H9 (cell line): ENCODE measurements around the gene IGFL2. TPM values are rescaled to one million over a fixed set of nuclear protein-coding genes. Genes with fewer than 3 reads are reported as not detected.
"Not testable (repeated sequence)": the region's sequence is repeated elsewhere in the genome, so short reads cannot be mapped to it uniquely, and the experiment has no call there.

Experiments
- DNase-seq: peaks from one replicate; pipeline ENCODE4 v3.0.0-alpha.2; 2017
- H2AFZ ChIP-seq: one replicate; pipeline ENCODE4 v1.6.1; 2013; ENCODE audit warnings: mild to moderate bottlenecking, low read length, control low read depth, moderate library complexity
- H2AK5ac ChIP-seq: 2 replicates; pipeline ENCODE4 v1.6.1; 2013; ENCODE audit warnings: low read length, control low read depth, mixed read lengths; ENCODE audit not compliant: insufficient read length
- H2BK120ac ChIP-seq: one replicate; pipeline ENCODE4 v1.6.1; 2013; ENCODE audit warnings: low read depth, mild to moderate bottlenecking, low read length, control low read depth, inconsistent platforms; ENCODE audit not compliant: poor library complexity, severe bottlenecking
- H2BK12ac ChIP-seq: 2 replicates; pipeline ENCODE4 v1.6.1; 2013; ENCODE audit warnings: low read length, control low read depth, mixed read lengths, low read depth; ENCODE audit not compliant: insufficient read length
- H2BK15ac ChIP-seq: 2 replicates; pipeline ENCODE4 v1.6.1; 2013; ENCODE audit warnings: low read depth, low read length, control low read depth
- H2BK20ac ChIP-seq: one replicate; pipeline ENCODE4 v1.6.1; 2013; ENCODE audit warnings: low read depth, mild to moderate bottlenecking, low read length, control low read depth, inconsistent platforms; ENCODE audit not compliant: poor library complexity, severe bottlenecking
- H2BK5ac ChIP-seq: 2 replicates; pipeline ENCODE4 v1.6.1; 2013; ENCODE audit warnings: low read length, control low read depth, mixed read lengths; ENCODE audit not compliant: insufficient read length
- H3K14ac ChIP-seq: 2 replicates; pipeline ENCODE4 v1.6.1; 2013; ENCODE audit warnings: low read length, control low read depth; ENCODE audit not compliant: insufficient read depth
- H3K18ac ChIP-seq: 2 replicates; pipeline ENCODE4 v1.6.1; 2013; ENCODE audit warnings: low read depth, mild to moderate bottlenecking, mixed read lengths, low read length, control low read depth; ENCODE audit not compliant: insufficient read length
- H3K23ac ChIP-seq: 2 replicates; pipeline ENCODE4 v1.6.1; 2013; ENCODE audit warnings: low read length, control low read depth, mixed read lengths, low read depth; ENCODE audit not compliant: insufficient read length
- H3K23me2 ChIP-seq: 2 replicates; pipeline ENCODE4 v1.6.1; 2013; ENCODE audit warnings: low read depth, mild to moderate bottlenecking, mixed read lengths, low read length, control low read depth; ENCODE audit not compliant: insufficient read length, poor library complexity, severe bottlenecking
- H3K27ac ChIP-seq: 2 replicates; pipeline ENCODE4 v1.5.1; 2013; ENCODE audit warnings: low read length, control low read depth, mixed read lengths, low read depth; ENCODE audit not compliant: insufficient read length
- H3K27me3 ChIP-seq: 2 replicates; pipeline ENCODE4 v1.6.1; 2013; ENCODE audit warnings: low read length, control low read depth, inconsistent platforms; ENCODE audit not compliant: insufficient read depth
- H3K4ac ChIP-seq: 2 replicates; pipeline ENCODE4 v1.6.1; 2013; ENCODE audit warnings: low read depth, mild to moderate bottlenecking, control low read depth, inconsistent platforms, low read length, moderate library complexity
- H3K4me1 ChIP-seq: 2 replicates; pipeline ENCODE4 v1.6.1; 2013; ENCODE audit warnings: low read length, control low read depth, inconsistent platforms; ENCODE audit not compliant: insufficient read depth
- H3K4me2 ChIP-seq: 2 replicates; pipeline ENCODE4 v1.6.1; 2013; ENCODE audit warnings: low read length, control low read depth, mixed read lengths; ENCODE audit not compliant: insufficient read length, insufficient read depth
- H3K56ac ChIP-seq: 2 replicates; pipeline ENCODE4 v1.6.1; 2013; ENCODE audit warnings: low read depth, mild to moderate bottlenecking, mixed read lengths, low read length, control low read depth; ENCODE audit not compliant: insufficient read length
- H3K79me1 ChIP-seq: 2 replicates; pipeline ENCODE4 v1.6.1; 2013; ENCODE audit warnings: low read depth, mild to moderate bottlenecking, moderate library complexity, low read length, control low read depth, inconsistent platforms; ENCODE audit not compliant: insufficient read depth, poor library complexity, severe bottlenecking
- H3K79me2 ChIP-seq: 2 replicates; pipeline ENCODE4 v1.6.1; 2013; ENCODE audit warnings: low read length, control low read depth, inconsistent platforms; ENCODE audit not compliant: insufficient read depth
- H3K9ac ChIP-seq: 2 replicates; pipeline ENCODE4 v1.6.1; 2013; ENCODE audit warnings: low read length, control low read depth, mixed read lengths; ENCODE audit not compliant: insufficient read length; ENCODE audit errors: extremely low read depth
- H3K9me3 ChIP-seq: one replicate; pipeline ENCODE4 v1.6.1; 2013; ENCODE audit warnings: low read depth, low read length, inconsistent platforms; ENCODE audit not compliant: control insufficient read depth
- H3T11ph ChIP-seq: one replicate; pipeline ENCODE4 v1.6.1; 2013; ENCODE audit warnings: mild to moderate bottlenecking, low read length, control low read depth, inconsistent platforms
- H4K20me1 ChIP-seq: one replicate; pipeline ENCODE4 v1.6.1; 2013; ENCODE audit not compliant: control insufficient read depth, insufficient read length, insufficient read depth
- H4K5ac ChIP-seq: 2 replicates; pipeline ENCODE4 v1.6.1; 2013; ENCODE audit warnings: low read depth, mild to moderate bottlenecking, mixed read lengths, low read length, control low read depth; ENCODE audit not compliant: insufficient read length
- H4K8ac ChIP-seq: replicated peaks from 2 replicates; pipeline ENCODE4 v1.6.1; 2013; ENCODE audit warnings: low read length, control low read depth, mixed read lengths, low read depth; ENCODE audit not compliant: insufficient read length
- H4K91ac ChIP-seq: 2 replicates; pipeline ENCODE4 v1.6.1; 2013; ENCODE audit warnings: low read depth, mild to moderate bottlenecking, moderate library complexity, mixed read lengths, low read length, control low read depth; ENCODE audit not compliant: insufficient read length
- H3K27ac Mint-ChIP-seq, 3 experiments: 2 replicates in 2 of 3; 3 replicates in 1 of 3; pipeline ENCODE4 v1.8.0; 2020 to 2021; ENCODE audit warnings: mixed read lengths in 3 of 3, mild to moderate bottlenecking in 1 of 3, moderate library complexity in 1 of 3
- H3K27me3 Mint-ChIP-seq: 2 replicates; pipeline ENCODE4 v1.8.0; 2021; ENCODE audit warnings: low read depth, mild to moderate bottlenecking, moderate library complexity, mixed read lengths
- H3K36me3 Mint-ChIP-seq, 3 experiments: 2 replicates in 2 of 3; 3 replicates in 1 of 3; pipeline ENCODE4 v1.8.0; 2020 to 2021; ENCODE audit warnings: low read depth in 3 of 3, mixed read lengths in 3 of 3; ENCODE audit not compliant: insufficient read depth in 1 of 3
- H3K4me1 Mint-ChIP-seq, 2 experiments: 2 replicates each; pipeline ENCODE4 v1.8.0; 2020; ENCODE audit warnings: mixed read lengths in 2 of 2
- H3K4me3 Mint-ChIP-seq, 2 experiments: 2 replicates in 1 of 2; 3 replicates in 1 of 2; pipeline ENCODE4 v1.8.0; 2020 to 2021; ENCODE audit warnings: mild to moderate bottlenecking in 2 of 2, mixed read lengths in 2 of 2, moderate library complexity in 1 of 2
- H3K9me3 Mint-ChIP-seq, 2 experiments: 2 replicates in 1 of 2; 3 replicates in 1 of 2; pipeline ENCODE4 v1.8.0; 2020; ENCODE audit warnings: mild to moderate bottlenecking in 2 of 2, mixed read lengths in 2 of 2, moderate library complexity in 1 of 2
- WGBS: extraction: QIAGEN DNeasy Blood & Tissue Kit; methylation state at CpG from one replicate; pipeline ENCODE4 v1.1.7; 2013; ENCODE audit warnings: missing lambda C conversion rate, low lambda C conversion rate, mixed read lengths; ENCODE audit not compliant: insufficient read length; ENCODE audit errors: extremely low coverage; 5-methylcytosine and 5-hydroxymethylcytosine counted together
- total RNA-seq: library from RNA; stranded (reverse); gene quantifications from 2 replicates; pipeline ENCODE4 v1.2.1, GENCODE V29; 2021
- TF ChIP-seq, protein P1 (sequence below): fragments of 200-600 bp; sonication (generic); conservative IDR thresholded peaks from 3 replicates; pipeline ENCODE4 v1.8.0; 2021; ENCODE audit warnings: antibody characterized with exemption, mild to moderate bottlenecking

The IGFL2 gene
- total RNA-seq, 1 experiment from 2014 or later = not detected

GRCh38 chr19:46101293-46101692, 46.7 kb upstream of the IGFL2 start:
- no CpG with 5 or more reads among the region's 6 CpGs for WGBS
- no peaks in the 10 kb centered on the region for H3K4me1 ChIP-seq

DNA sequence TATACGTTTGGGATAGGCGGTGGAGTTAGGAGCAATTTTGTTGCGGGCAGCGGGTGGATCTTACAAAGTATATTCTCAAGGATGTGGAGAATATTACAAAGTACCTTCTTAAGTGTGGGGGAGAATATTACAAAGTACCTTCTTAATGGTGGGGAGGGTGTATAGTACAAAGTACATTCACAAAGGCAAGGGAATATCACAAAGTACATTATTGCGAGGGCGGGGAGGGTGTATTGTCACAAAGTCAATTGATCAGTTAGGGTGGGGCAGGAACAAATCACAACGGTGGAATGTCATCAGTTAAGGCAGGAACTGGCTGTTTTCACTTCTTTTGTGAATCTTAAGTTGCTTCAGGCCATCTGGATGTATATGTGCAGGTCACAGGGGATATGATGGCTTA, 45.7 kb upstream of the IGFL2 start:
- not testable (repeated sequence) for H3K4me3 Mint-ChIP-seq, H3K14ac ChIP-seq, H3K79me2 ChIP-seq, H3K4me2 ChIP-seq, H2BK20ac ChIP-seq, H3K4me1 ChIP-seq, H2BK15ac ChIP-seq, H2AFZ ChIP-seq, H3K9me3 Mint-ChIP-seq, H3K79me1 ChIP-seq, H3T11ph ChIP-seq, H4K5ac ChIP-seq, H3K56ac ChIP-seq, H3K23me2 ChIP-seq, H4K91ac ChIP-seq, DNase-seq, H3K23ac ChIP-seq, H3K4ac ChIP-seq, H2BK5ac ChIP-seq, H2BK120ac ChIP-seq, H4K8ac ChIP-seq, H4K20me1 ChIP-seq, H3K27ac Mint-ChIP-seq, H2AK5ac ChIP-seq, H3K27me3 ChIP-seq, H3K18ac ChIP-seq, H3K9me3 ChIP-seq, H2BK12ac ChIP-seq, H3K27ac ChIP-seq, H3K9ac ChIP-seq, H3K36me3 Mint-ChIP-seq
- Mint-ChIP-seq H3K4me1 (peaks cover 4 to 11% of the 10 kb centered on the region in 2 experiments), H3K27me3 (peaks cover 14% of the 10 kb centered on the region)
- WGBS = no CpG with 5 or more reads among the region's 7 CpGs

More at GRCh38 chr19:46101293-46101692, 46.7 kb upstream of the IGFL2 start:
- no peaks in the 10 kb centered on the region for H3K9me3 ChIP-seq
- no peak overlapping the region for H3K56ac ChIP-seq
- H3K9me3 Mint-ChIP-seq = peaks cover 17% of the 10 kb centered on the region in 2 experiments
- no peak overlapping the region for H2BK12ac ChIP-seq
- H3K27me3 Mint-ChIP-seq = peaks cover 24% of the 10 kb centered on the region
- H3K79me1 ChIP-seq = no peaks in the 10 kb centered on the region
- H2BK20ac ChIP-seq = no peak overlapping the region
- no peak overlapping the region for H3K4me3 Mint-ChIP-seq
- peaks cover 0 to 1% (median 0%) of the 10 kb centered on the region in 3 experiments; a peak in 1 of 7 replicates for H3K36me3 Mint-ChIP-seq
- H3K27ac Mint-ChIP-seq = no peak overlapping the region
- H4K5ac ChIP-seq = no peak overlapping the region
- H2BK15ac ChIP-seq = no peak overlapping the region
- H3K79me2 ChIP-seq = no peaks in the 10 kb centered on the region
- no peak overlapping the region for H2AK5ac ChIP-seq
- TF ChIP-seq, protein P1, sequence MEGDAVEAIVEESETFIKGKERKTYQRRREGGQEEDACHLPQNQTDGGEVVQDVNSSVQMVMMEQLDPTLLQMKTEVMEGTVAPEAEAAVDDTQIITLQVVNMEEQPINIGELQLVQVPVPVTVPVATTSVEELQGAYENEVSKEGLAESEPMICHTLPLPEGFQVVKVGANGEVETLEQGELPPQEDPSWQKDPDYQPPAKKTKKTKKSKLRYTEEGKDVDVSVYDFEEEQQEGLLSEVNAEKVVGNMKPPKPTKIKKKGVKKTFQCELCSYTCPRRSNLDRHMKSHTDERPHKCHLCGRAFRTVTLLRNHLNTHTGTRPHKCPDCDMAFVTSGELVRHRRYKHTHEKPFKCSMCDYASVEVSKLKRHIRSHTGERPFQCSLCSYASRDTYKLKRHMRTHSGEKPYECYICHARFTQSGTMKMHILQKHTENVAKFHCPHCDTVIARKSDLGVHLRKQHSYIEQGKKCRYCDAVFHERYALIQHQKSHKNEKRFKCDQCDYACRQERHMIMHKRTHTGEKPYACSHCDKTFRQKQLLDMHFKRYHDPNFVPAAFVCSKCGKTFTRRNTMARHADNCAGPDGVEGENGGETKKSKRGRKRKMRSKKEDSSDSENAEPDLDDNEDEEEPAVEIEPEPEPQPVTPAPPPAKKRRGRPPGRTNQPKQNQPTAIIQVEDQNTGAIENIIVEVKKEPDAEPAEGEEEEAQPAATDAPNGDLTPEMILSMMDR = no peak
- H3K9ac ChIP-seq = no peak overlapping the region
- H3K4me2 ChIP-seq = no peak overlapping the region
- H4K20me1 ChIP-seq = no peaks in the 10 kb centered on the region
- no peaks in the 10 kb centered on the region for H3K27me3 ChIP-seq
- no peak overlapping the region for H3K23ac ChIP-seq
- no peak overlapping the region for H3K18ac ChIP-seq
- no peak overlapping the region for H2BK5ac ChIP-seq
- DNase-seq = no peak
- H3K14ac ChIP-seq = no peak overlapping the region
- no peak overlapping the region for H2BK120ac ChIP-seq
- H3K23me2 ChIP-seq = no peaks in the 10 kb centered on the region
- H4K91ac ChIP-seq = no peak overlapping the region
- no peak overlapping the region for H3K27ac ChIP-seq
- no peak overlapping the region for H3T11ph ChIP-seq
- H3K4ac ChIP-seq = no peak overlapping the region
- H3K4me1 Mint-ChIP-seq = peaks cover 4 to 11% of the 10 kb centered on the region in 2 experiments
- H2AFZ ChIP-seq = no peak overlapping the region
- no peak overlapping the region for H4K8ac ChIP-seq
